ENCODE results near the gene ARHGAP21. TPM values are rescaled to one million over a fixed set of nuclear protein-coding genes. Genes with fewer than 3 reads are reported as not detected.
A peak's percentile ranks its signal among the peaks of the same experiment; 100 is the strongest.

ARHGAP21 gene
- total RNA-seq, 1 experiment from 2014 or later, result 115 TPM

DNA sequence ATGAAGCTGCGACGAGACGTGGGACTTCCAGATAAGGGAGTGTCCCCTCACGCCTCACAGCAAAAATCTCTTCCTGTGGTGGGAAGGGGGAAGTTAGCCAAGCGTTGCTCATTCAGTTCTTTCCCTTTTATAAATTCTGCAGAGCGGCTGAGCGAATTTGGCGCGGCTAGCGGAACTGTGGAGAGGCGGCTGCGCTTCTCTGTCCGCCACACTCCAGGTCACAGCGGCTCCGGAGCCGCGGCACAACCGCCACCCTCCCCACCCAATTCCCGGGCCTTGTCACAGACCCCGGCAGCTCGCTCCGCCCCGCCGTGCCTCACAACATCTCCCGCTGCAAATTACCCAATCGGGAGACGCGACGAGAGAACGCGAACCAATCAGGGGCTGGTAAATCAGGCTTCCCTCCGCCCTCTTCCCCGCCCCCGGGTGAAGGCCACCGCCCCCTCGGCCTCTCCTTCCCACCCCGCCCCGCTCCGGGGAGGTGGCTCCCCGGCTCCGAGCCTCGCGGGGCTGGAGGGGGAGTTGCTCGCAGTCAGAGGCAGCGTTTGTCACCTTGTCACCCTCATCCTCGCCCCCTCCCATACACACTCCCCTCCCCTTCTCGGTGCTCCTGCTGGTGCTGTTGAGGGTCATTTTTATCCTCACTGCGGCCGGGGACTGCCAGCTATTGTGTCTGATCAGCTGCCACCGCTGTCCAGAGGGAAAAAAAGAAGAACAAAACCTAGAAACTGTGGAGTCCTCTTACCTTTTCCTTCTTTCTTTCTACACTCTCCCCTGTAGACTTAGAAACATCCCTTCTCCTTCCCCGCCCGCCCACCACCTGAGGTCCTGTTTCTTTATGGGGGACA is 918 bp upstream of the ARHGAP21 start:
- H4K20me1 ChIP-seq (ENCODE audit: insufficient read depth), result no peaks in the 10 kb centered on the region
- POLR2A ChIA-PET (ENCODE audit: unreplicated experiment), result interaction anchor here (0.6 to 0.7 kb wide), 2 partner anchors 20 to 124 kb away, joined by 3 to 5 read pairs; no protein-coding TSS in a partner anchor
- intact Hi-C loops (cut with micrococcal nuclease; ENCODE audit: unreplicated experiment), result loop anchor here (1.0 to 5.0 kb wide), 6 partner anchors 38 to 358 kb away; partner anchors contain the start of genes ENKUR and THNSL1
- no peaks in the 10 kb centered on the region for H3K36me3 ChIP-seq (ENCODE audit: low read depth)
- H3K79me2 ChIP-seq (ENCODE audit: low read depth), result peaks cover 30% of the 10 kb centered on the region
- peak overlapping the region; percentile 53 for H3K27ac ChIP-seq
- H3K9me3 ChIP-seq (ENCODE audit: insufficient read depth, low read depth), result no peaks in the 10 kb centered on the region
- peak overlapping the region; percentile 82 for H2AFZ ChIP-seq
- no peaks in the 10 kb centered on the region for H3K27me3 ChIP-seq (ENCODE audit: insufficient read depth, low read depth)
- DNase-seq, result peak; percentile 83 to 96
- TF ChIP-seq, protein P1, sequence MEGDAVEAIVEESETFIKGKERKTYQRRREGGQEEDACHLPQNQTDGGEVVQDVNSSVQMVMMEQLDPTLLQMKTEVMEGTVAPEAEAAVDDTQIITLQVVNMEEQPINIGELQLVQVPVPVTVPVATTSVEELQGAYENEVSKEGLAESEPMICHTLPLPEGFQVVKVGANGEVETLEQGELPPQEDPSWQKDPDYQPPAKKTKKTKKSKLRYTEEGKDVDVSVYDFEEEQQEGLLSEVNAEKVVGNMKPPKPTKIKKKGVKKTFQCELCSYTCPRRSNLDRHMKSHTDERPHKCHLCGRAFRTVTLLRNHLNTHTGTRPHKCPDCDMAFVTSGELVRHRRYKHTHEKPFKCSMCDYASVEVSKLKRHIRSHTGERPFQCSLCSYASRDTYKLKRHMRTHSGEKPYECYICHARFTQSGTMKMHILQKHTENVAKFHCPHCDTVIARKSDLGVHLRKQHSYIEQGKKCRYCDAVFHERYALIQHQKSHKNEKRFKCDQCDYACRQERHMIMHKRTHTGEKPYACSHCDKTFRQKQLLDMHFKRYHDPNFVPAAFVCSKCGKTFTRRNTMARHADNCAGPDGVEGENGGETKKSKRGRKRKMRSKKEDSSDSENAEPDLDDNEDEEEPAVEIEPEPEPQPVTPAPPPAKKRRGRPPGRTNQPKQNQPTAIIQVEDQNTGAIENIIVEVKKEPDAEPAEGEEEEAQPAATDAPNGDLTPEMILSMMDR (conservative IDR thresholded peaks at IDR 0.05), result no peak; the same call in 1 of the 2 replicates
- no peak for TF ChIP-seq EZH2 (IDR thresholded peaks at IDR 0.05; ENCODE audit: low read depth)
- peak overlapping the region; percentile 95 for H3K4me3 ChIP-seq
- H3K4me2 ChIP-seq, result peak overlapping the region; percentile 85
- peaks cover 14% of the 10 kb centered on the region for H3K4me1 ChIP-seq (replicated peaks; ENCODE audit: insufficient read depth)
- peaks cover 7% of the 10 kb centered on the region; the same call in 1 of the 2 replicates for H3F3A ChIP-seq (ENCODE audit: insufficient read depth, low read depth)
- CTCF ChIA-PET, result interaction anchor here (0.7 to 1.1 kb wide), 2 partner anchors 106 to 220 kb away, joined by 3 to 6 read pairs; no protein-coding TSS in a partner anchor
- BruUV-seq (replicated peaks), result TSS peak; percentile 69
- H3K9me2 ChIP-seq (ENCODE audit: insufficient read depth), result no peaks in the 10 kb centered on the region

DNA sequence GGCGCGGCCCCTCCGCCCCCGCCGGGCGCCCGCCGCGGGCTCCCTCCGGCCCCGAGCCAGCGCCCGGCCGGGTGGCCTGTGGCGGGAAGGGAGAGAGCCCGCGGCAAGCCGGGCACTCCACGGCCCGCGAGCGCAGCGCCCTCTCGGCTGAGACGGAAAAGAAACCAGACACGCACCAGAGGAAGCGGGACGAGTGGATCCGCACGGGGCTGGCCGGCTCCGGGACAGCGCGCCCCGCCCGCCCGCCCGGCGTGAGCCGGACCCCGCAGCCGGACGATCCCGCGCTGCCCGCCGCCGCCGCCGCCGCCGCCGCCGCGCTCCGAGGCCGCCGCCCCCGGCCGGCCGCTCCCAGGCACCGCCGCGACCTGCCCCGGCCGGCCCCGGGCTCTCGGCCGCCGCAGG is 300 bp downstream of the ARHGAP21 start:
- Histone ChIP-seq H3K4me3 (peak overlapping the region; percentile 87; the same call in 1 of the 2 replicates), H3K36me3 (ENCODE audit: low read depth) (no peaks in the 10 kb centered on the region), H3K9me2 (ENCODE audit: insufficient read depth) (no peaks in the 10 kb centered on the region), H3K4me2 (no peak overlapping the region), H4K20me1 (ENCODE audit: insufficient read depth) (no peaks in the 10 kb centered on the region), H3K79me2 (ENCODE audit: low read depth) (peaks cover 42% of the 10 kb centered on the region), H3F3A (ENCODE audit: insufficient read depth, low read depth) (peaks cover 7% of the 10 kb centered on the region; the same call in 1 of the 2 replicates), H3K4me1 (replicated peaks; ENCODE audit: insufficient read depth) (peaks cover 25% of the 10 kb centered on the region), H3K9me3 (ENCODE audit: insufficient read depth, low read depth) (no peaks in the 10 kb centered on the region), H3K27me3 (ENCODE audit: insufficient read depth, low read depth) (no peaks in the 10 kb centered on the region), H3K27ac (no peak overlapping the region), H2AFZ (no peak overlapping the region)
- no peak for DNase-seq
- no peak for TF ChIP-seq EZH2 (IDR thresholded peaks at IDR 0.05; ENCODE audit: low read depth)
- TF ChIP-seq, protein P1 (conservative IDR thresholded peaks at IDR 0.05), result no peak
- POLR2A ChIA-PET (ENCODE audit: unreplicated experiment), result interaction anchor here (0.5 to 1.5 kb wide), 4 partner anchors 97 to 293 kb away, joined by 3 to 5 read pairs (median 3); partner anchors contain the start of gene ENKUR
- no TSS peak for BruUV-seq (replicated peaks)
- intact Hi-C loops (cut with micrococcal nuclease; ENCODE audit: unreplicated experiment), result loop anchor here (1.0 to 5.0 kb wide), 5 partner anchors 81 to 359 kb away; partner anchors contain the start of gene PRTFDC1
- CTCF ChIA-PET, result no interaction called here

DNA sequence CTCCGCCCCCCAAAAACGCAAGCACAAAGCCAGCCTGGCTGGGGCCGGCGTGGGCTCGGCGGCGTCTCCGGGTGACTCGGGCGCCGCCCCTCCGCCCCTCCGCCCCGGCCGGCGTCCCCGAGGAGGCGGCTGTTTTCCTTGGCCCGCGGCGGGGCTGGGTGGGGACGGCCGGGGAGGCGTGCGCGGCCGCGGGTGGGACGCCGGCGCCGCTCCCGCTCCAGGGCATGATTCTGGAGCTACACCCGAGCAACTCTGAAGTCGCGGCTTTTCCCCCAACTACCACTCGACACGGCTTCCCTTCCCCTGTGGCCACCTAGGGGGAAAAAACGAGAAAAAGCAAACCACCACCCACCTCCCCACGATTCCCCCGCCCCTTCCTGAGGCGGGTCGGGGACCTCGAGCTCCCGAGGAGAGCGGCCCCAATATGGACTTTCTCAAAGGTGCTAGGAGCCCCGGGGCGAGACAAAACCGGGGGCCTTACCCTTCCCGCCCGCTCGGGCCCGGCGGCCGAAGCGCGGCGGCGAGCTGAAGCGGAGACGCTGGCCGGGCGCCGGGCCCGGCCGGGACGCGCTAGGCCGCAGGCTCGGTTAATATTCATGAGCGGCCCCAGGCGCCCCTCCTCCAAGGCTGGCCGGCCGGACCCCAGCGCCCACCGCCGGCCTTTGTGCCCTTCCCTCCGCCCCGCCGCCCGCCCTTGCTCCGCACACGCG is 856 bp downstream of the ARHGAP21 start:
- H3K9me2 ChIP-seq (ENCODE audit: insufficient read depth), result no peaks in the 10 kb centered on the region
- no peaks in the 10 kb centered on the region for H3K9me3 ChIP-seq (ENCODE audit: insufficient read depth, low read depth)
- POLR2A ChIA-PET (ENCODE audit: unreplicated experiment), result interaction anchor here (0.5 to 1.5 kb wide), 3 partner anchors 40 to 225 kb away, joined by 3 to 17 read pairs (median 3); no protein-coding TSS in a partner anchor
- peaks cover 30% of the 10 kb centered on the region for H3K4me1 ChIP-seq (replicated peaks; ENCODE audit: insufficient read depth)
- no peak for TF ChIP-seq EZH2 (IDR thresholded peaks at IDR 0.05; ENCODE audit: low read depth)
- TF ChIP-seq, protein P1 (conservative IDR thresholded peaks at IDR 0.05), result no peak
- CTCF ChIA-PET, result interaction anchor here (0.6 kb wide), 1 partner anchor 105 kb away, joined by 3 read pairs; no protein-coding TSS in a partner anchor
- peak overlapping the region; percentile 81 for H2AFZ ChIP-seq
- H3K4me2 ChIP-seq, result peak overlapping the region; percentile 97
- peaks cover 7% of the 10 kb centered on the region; the same call in 1 of the 2 replicates for H3F3A ChIP-seq (ENCODE audit: insufficient read depth, low read depth)
- BruUV-seq (replicated peaks), result no TSS peak
- H3K27me3 ChIP-seq (ENCODE audit: insufficient read depth, low read depth), result no peaks in the 10 kb centered on the region
- peak overlapping the region; percentile 87 for H3K4me3 ChIP-seq
- no peaks in the 10 kb centered on the region for H3K36me3 ChIP-seq (ENCODE audit: low read depth)
- peak in 1 of 2 experiments; percentile 45 for DNase-seq
- intact Hi-C loops (cut with micrococcal nuclease; ENCODE audit: unreplicated experiment), result loop anchor here (1.0 to 5.0 kb wide), 5 partner anchors 81 to 359 kb away; partner anchors contain the start of gene PRTFDC1
- peak overlapping the region; percentile 57 for H3K27ac ChIP-seq
- H3K79me2 ChIP-seq (ENCODE audit: low read depth), result peaks cover 47% of the 10 kb centered on the region
- H4K20me1 ChIP-seq (ENCODE audit: insufficient read depth), result no peaks in the 10 kb centered on the region
